ENCODE measurements around the gene SYT9.

SYT9 gene

GRCh38 chr11:7414973-7415817 is 163.5 kb downstream of the SYT9 start:
- TF ChIP-seq CTCF (conservative IDR thresholded peaks at IDR 0.05; ENCODE audit: low read depth) = no peak
- no peak for DNase-seq (ENCODE audit: low spot score)
- H3K27ac ChIP-seq = no peak overlapping the region
- ChIA-PET CTCF (interaction anchor here (0.6 kb wide), 2 partner anchors 43 to 187 kb away, joined by 4 to 5 read pairs; no protein-coding TSS in a partner anchor), POLR2A (ENCODE audit: low non-redundant PET) (no interaction called here)

- no peak overlapping the region for H3K27ac ChIP-seq
- ChIA-PET POLR2A (ENCODE audit: low non-redundant PET) (no interaction called here), CTCF (interaction anchor here (0.7 kb wide), 1 partner anchor 160 kb away, joined by 3 read pairs; no protein-coding TSS in a partner anchor)
- no peak for DNase-seq (ENCODE audit: low spot score)
- no peak for TF ChIP-seq CTCF (conservative IDR thresholded peaks at IDR 0.05; ENCODE audit: low read depth)
These were observed 164.4 kb downstream of the SYT9 start for GRCh38 chr11:7416080-7416479.

GRCh38 chr11:7417328-7417727 is 165.6 kb downstream of the SYT9 start:
- POLR2A ChIA-PET (ENCODE audit: low non-redundant PET) = no interaction called here
- no peak for DNase-seq (ENCODE audit: low spot score)
- CTCF ChIA-PET = no interaction called here

DNA sequence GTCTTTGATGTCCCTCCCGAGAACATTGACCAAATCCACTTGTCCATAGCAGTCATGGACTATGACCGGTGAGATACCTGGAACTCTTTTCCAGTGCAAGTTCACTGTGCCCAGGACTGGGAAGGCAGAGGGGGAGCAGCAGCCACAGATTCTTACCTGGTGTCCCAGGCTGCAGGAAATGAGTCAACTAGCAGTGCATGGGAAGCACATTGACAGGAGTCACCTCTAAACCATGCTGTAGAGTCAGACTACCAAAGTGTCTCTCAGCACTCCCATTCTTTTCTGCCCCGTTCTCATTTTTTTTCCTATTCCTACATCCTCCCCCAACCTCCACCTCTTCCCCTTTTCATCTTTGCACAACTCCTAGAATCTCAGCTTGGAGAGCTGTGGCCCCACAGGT is 166.4 kb downstream of the SYT9 start:
- CTCF ChIA-PET = no interaction called here
- no peak overlapping the region for H3K27ac ChIP-seq
- DNase-seq (ENCODE audit: low spot score) = peak; percentile 16

More at GRCh38 chr11:7417328-7417727, 165.6 kb downstream of the SYT9 start:
- TF ChIP-seq CTCF (conservative IDR thresholded peaks at IDR 0.05; ENCODE audit: low read depth) = no peak
- no peak overlapping the region for H3K27ac ChIP-seq

GRCh38 chr11:7418906-7419305 is 167.2 kb downstream of the SYT9 start:
- ChIA-PET CTCF (no interaction called here), POLR2A (ENCODE audit: low non-redundant PET) (no interaction called here)
- no peak for TF ChIP-seq CTCF (conservative IDR thresholded peaks at IDR 0.05; ENCODE audit: low read depth)
- no peak for DNase-seq (ENCODE audit: low spot score)
- H3K27ac ChIP-seq = no peak overlapping the region

More for the DNA sequence above, 166.4 kb downstream of the SYT9 start:
- POLR2A ChIA-PET (ENCODE audit: low non-redundant PET) = no interaction called here
- TF ChIP-seq CTCF (conservative IDR thresholded peaks at IDR 0.05; ENCODE audit: low read depth) = no peak

GRCh38 chr11:7421136-7421535 is 169.4 kb downstream of the SYT9 start:
- no peak overlapping the region for H3K27ac ChIP-seq
- TF ChIP-seq CTCF (conservative IDR thresholded peaks at IDR 0.05; ENCODE audit: low read depth) = no peak
- ChIA-PET CTCF (no interaction called here), POLR2A (ENCODE audit: low non-redundant PET) (no interaction called here)
- DNase-seq (ENCODE audit: low spot score) = no peak

All from RWPE1 (cell line).